Testis (tissue), 2 donors: ENCODE data around the gene NCBP2.

Experiments
- POLR2A ChIP-seq: fragments of 450-650 bp; IDR thresholded peaks from one replicate; pipeline ENCODE4 v1.6.1; 2017; ENCODE audit warnings: antibody characterized with exemption, mild to moderate bottlenecking, moderate library complexity
- TF ChIP-seq, protein P1 (sequence below), 3 experiments: fragments of 450-650 bp in 2 of 3; fragments of 200-600 bp in 1 of 3; sonication (generic) in 1 of 3; IDR thresholded peaks; one replicate each; pipeline ENCODE4 v1.5.1; 2016 to 2019; ENCODE audit warnings: antibody characterized with exemption in 3 of 3, mild to moderate bottlenecking in 2 of 3, moderate library complexity in 1 of 3

DNA sequence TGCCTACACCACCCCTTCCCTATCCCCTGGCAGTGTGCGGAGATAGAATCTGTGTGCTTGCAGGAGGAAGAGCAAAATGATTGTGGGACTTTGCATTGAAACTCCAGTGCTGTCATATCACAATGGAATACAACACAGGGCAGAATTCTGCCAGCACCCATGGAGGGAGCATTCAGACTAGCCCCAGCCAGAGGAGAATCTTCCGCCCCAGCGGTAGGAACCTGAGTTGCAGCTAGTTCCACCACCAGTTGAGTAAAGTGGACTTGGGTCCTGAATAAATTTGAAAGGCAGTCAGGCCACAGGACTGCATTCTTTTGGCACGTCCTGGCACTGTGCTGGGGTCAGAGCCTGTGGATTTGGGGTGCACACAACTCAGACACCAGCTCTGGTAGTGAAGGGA, 27.5 kb downstream of the NCBP2 start:
- TF ChIP-seq POLR2A = no peak
- TF ChIP-seq, protein P1, sequence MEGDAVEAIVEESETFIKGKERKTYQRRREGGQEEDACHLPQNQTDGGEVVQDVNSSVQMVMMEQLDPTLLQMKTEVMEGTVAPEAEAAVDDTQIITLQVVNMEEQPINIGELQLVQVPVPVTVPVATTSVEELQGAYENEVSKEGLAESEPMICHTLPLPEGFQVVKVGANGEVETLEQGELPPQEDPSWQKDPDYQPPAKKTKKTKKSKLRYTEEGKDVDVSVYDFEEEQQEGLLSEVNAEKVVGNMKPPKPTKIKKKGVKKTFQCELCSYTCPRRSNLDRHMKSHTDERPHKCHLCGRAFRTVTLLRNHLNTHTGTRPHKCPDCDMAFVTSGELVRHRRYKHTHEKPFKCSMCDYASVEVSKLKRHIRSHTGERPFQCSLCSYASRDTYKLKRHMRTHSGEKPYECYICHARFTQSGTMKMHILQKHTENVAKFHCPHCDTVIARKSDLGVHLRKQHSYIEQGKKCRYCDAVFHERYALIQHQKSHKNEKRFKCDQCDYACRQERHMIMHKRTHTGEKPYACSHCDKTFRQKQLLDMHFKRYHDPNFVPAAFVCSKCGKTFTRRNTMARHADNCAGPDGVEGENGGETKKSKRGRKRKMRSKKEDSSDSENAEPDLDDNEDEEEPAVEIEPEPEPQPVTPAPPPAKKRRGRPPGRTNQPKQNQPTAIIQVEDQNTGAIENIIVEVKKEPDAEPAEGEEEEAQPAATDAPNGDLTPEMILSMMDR (IDR thresholded peaks at IDR 0.05) = no peak
